HG03558 (cell line): ENCODE data around the gene EDAR.

Source experiments
- ATAC-seq: cut with Tn5 transposase; IDR thresholded peaks from one replicate; pipeline ENCODE4 v1.9.1; 2021; ENCODE audit warnings: moderate number of reproducible peaks; ENCODE audit not compliant: unreplicated experiment; ENCODE audit errors: extremely low read depth

The EDAR gene

GRCh38 chr2:109005686-109006204 lies 16.7 kb upstream of the EDAR start:
- no peak for ATAC-seq

GRCh38 chr2:109001201-109001600 lies 12.2 kb upstream of the EDAR start:
- ATAC-seq, result no peak

GRCh38 chr2:109000738-109001137 lies 11.7 kb upstream of the EDAR start:
- ATAC-seq, result no peak

- ATAC-seq, result no peak
Measured at GRCh38 chr2:108998911-108999310, 9.9 kb upstream of the EDAR start.

GRCh38 chr2:108994178-108994577 lies 5.2 kb upstream of the EDAR start:
- ATAC-seq, result no peak

- no peak for ATAC-seq
Measured at GRCh38 chr2:108993095-108993937, 4.3 kb upstream of the EDAR start.

- no peak for ATAC-seq
Measured at GRCh38 chr2:108988076-108988795, 784 bp downstream of the EDAR start.

GRCh38 chr2:108986916-108987510 lies 2.0 kb downstream of the EDAR start:
- ATAC-seq, result no peak

GRCh38 chr2:108983610-108984009 lies 5.4 kb downstream of the EDAR start:
- no peak for ATAC-seq

GRCh38 chr2:108983061-108983460 lies 6.0 kb downstream of the EDAR start:
- ATAC-seq, result no peak

- ATAC-seq, result no peak
Measured at GRCh38 chr2:108982259-108982679, 6.8 kb downstream of the EDAR start.

- no peak for ATAC-seq
Measured at GRCh38 chr2:108981846-108982245, 7.2 kb downstream of the EDAR start.

- no peak for ATAC-seq
Measured at GRCh38 chr2:108980076-108980475, 8.9 kb downstream of the EDAR start.

GRCh38 chr2:108979461-108979860 lies 9.6 kb downstream of the EDAR start:
- no peak for ATAC-seq

- ATAC-seq, result no peak
Measured at GRCh38 chr2:108978709-108979111, 10.3 kb downstream of the EDAR start.

- ATAC-seq, result no peak
Measured at GRCh38 chr2:108975613-108976435, 13.2 kb downstream of the EDAR start.

- no peak for ATAC-seq
Measured at GRCh38 chr2:108974674-108975073, 14.3 kb downstream of the EDAR start.

GRCh38 chr2:108972663-108973062 lies 16.4 kb downstream of the EDAR start:
- ATAC-seq, result no peak

- ATAC-seq, result no peak
Measured at GRCh38 chr2:108971661-108972566, 17.1 kb downstream of the EDAR start.
